ENCODE measurements around the gene ELAVL1. TPM values are rescaled to one million over a fixed set of nuclear protein-coding genes. Genes with fewer than 3 reads are reported as not detected.

ELAVL1 gene
- total RNA-seq, 1 donor from 2014 or later: 124 TPM

DNA sequence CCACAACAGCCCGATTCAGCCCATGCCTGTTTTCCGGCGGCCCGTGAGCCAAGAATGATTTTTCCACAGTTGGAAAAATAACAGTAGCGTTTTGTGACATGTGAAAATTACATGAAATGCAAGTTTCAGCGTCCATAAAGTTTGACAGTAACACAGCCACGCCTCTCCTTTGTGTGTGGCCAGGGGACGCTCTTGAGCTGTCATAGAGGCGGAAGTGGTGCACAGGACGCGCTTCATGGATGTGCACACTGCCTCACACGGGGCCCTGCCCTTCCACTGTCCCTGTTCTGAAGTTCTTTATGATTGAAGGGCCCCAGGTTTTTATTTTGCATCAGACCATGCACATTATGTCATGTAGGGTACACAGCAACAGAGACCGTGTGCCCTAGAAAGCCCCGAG, 12.4 kb upstream of the ELAVL1 start:
- DNase-seq (ENCODE audit: extremely low spot score, unreplicated experiment): no peak
- no peaks in the 10 kb centered on the region for H3K27me3 Mint-ChIP-seq
- no peaks in the 10 kb centered on the region for H3K9me3 Mint-ChIP-seq
- H3K36me3 Mint-ChIP-seq: no peaks in the 10 kb centered on the region
- TF ChIP-seq, protein P1, sequence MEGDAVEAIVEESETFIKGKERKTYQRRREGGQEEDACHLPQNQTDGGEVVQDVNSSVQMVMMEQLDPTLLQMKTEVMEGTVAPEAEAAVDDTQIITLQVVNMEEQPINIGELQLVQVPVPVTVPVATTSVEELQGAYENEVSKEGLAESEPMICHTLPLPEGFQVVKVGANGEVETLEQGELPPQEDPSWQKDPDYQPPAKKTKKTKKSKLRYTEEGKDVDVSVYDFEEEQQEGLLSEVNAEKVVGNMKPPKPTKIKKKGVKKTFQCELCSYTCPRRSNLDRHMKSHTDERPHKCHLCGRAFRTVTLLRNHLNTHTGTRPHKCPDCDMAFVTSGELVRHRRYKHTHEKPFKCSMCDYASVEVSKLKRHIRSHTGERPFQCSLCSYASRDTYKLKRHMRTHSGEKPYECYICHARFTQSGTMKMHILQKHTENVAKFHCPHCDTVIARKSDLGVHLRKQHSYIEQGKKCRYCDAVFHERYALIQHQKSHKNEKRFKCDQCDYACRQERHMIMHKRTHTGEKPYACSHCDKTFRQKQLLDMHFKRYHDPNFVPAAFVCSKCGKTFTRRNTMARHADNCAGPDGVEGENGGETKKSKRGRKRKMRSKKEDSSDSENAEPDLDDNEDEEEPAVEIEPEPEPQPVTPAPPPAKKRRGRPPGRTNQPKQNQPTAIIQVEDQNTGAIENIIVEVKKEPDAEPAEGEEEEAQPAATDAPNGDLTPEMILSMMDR (conservative IDR thresholded peaks at IDR 0.05): peak; percentile 54
- no peak overlapping the region for H3K4me3 Mint-ChIP-seq
- no peak overlapping the region for H3K27ac Mint-ChIP-seq
- peaks cover 14% of the 10 kb centered on the region for H3K4me1 Mint-ChIP-seq (ENCODE audit: unreplicated experiment)

- no peak for DNase-seq (ENCODE audit: extremely low spot score, unreplicated experiment)
- TF ChIP-seq, protein P1 (conservative IDR thresholded peaks at IDR 0.05): no peak
- H3K27me3 Mint-ChIP-seq: no peaks in the 10 kb centered on the region
- H3K9me3 Mint-ChIP-seq: no peaks in the 10 kb centered on the region
- H3K4me3 Mint-ChIP-seq: peak overlapping the region; percentile 100
- peaks cover 41% of the 10 kb centered on the region for H3K4me1 Mint-ChIP-seq (ENCODE audit: unreplicated experiment)
- H3K36me3 Mint-ChIP-seq: peaks cover 9% of the 10 kb centered on the region
- H3K27ac Mint-ChIP-seq: peak overlapping the region; percentile 95
Observed at GRCh38 chr19:8004723-8005513, 523 bp downstream of the ELAVL1 start.

- Mint-ChIP-seq H3K27ac (peak overlapping the region; percentile 95), H3K36me3 (peaks cover 9% of the 10 kb centered on the region), H3K4me1 (ENCODE audit: unreplicated experiment) (peaks cover 44% of the 10 kb centered on the region), H3K27me3 (no peaks in the 10 kb centered on the region), H3K4me3 (peak overlapping the region; percentile 100), H3K9me3 (no peaks in the 10 kb centered on the region)
- TF ChIP-seq, protein P1 (conservative IDR thresholded peaks at IDR 0.05): no peak
- no peak for DNase-seq (ENCODE audit: extremely low spot score, unreplicated experiment)
Observed at GRCh38 chr19:8004001-8004400, 1.4 kb downstream of the ELAVL1 start.

DNA sequence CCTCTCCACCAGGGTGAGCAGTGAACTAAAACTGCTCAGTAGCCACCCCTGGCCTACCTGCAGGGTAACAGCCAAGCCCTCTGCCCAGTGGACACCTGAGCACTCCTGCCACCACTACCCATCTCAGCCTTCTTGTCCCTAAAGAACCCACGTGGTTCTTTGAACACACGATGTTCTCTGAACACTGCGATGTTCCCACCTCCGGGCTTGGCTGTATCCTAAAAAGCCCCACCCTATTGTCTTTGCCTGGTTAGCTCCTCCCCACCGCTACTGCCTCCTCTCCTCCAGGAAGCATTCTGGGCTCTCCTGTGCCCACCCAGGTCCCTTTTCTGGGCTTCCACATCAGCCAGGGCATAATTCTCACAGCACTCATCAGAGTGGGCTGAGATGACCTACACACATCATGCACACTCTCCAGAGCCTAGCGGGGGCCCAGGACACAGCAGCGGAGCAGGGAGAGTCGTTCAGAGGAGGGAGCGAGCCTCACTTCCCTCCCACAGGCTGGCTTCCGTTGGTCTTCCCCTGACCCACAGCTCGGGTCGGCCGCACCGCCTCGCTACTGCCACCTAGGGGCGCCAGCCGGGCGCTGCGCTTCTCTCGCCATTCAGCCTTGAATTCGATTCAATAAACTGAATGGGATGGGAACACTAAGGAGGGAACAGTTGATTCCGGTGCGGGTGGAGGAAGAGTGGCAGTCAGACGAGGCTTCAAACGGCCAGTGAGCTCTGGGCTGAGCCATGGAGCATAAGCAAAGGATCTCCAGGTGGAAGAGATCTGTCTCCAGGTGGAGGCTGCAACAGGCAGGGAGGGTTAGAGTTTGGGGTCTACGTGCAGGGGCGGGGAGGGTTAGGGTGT, 3.2 kb downstream of the ELAVL1 start:
- H3K4me1 Mint-ChIP-seq (ENCODE audit: unreplicated experiment): peaks cover 47% of the 10 kb centered on the region
- H3K36me3 Mint-ChIP-seq: peaks cover 11% of the 10 kb centered on the region
- peak; percentile 91 for DNase-seq (ENCODE audit: extremely low spot score, unreplicated experiment)
- H3K27me3 Mint-ChIP-seq: no peaks in the 10 kb centered on the region
- peak overlapping the region; percentile 94 for H3K4me3 Mint-ChIP-seq
- H3K27ac Mint-ChIP-seq: peak overlapping the region; percentile 96
- TF ChIP-seq, protein P1 (conservative IDR thresholded peaks at IDR 0.05): peak; percentile 99
- no peaks in the 10 kb centered on the region for H3K9me3 Mint-ChIP-seq

GRCh38 chr19:8001651-8001994, 3.8 kb downstream of the ELAVL1 start:
- TF ChIP-seq, protein P1 (conservative IDR thresholded peaks at IDR 0.05): no peak
- H3K4me1 Mint-ChIP-seq (ENCODE audit: unreplicated experiment): peaks cover 49% of the 10 kb centered on the region
- H3K36me3 Mint-ChIP-seq: peaks cover 17% of the 10 kb centered on the region
- H3K27ac Mint-ChIP-seq: peak overlapping the region; percentile 96
- DNase-seq (ENCODE audit: extremely low spot score, unreplicated experiment): no peak
- H3K4me3 Mint-ChIP-seq: peak overlapping the region; percentile 94
- no peaks in the 10 kb centered on the region for H3K9me3 Mint-ChIP-seq
- no peaks in the 10 kb centered on the region for H3K27me3 Mint-ChIP-seq
